Heart left ventricle (tissue), 13 donors: ENCODE results near the gene SNX3.

Source experiments
- POLR2A ChIP-seq, 2 donors: fragments of 450-650 bp; IDR thresholded peaks; one replicate each; pipeline ENCODE4 v1.6.1; 2017; ENCODE audit warnings: antibody characterized with exemption in 2 of 2, mild to moderate bottlenecking in 2 of 2, moderate library complexity in 2 of 2
- TF ChIP-seq, protein P1 (sequence below), 12 donors: fragments of 200-600 bp; sonication (generic) in 4 of 12; IDR thresholded peaks; one replicate each; pipeline versions ENCODE4 v1.5.0 to v1.8.0; 2018 to 2022; ENCODE audit warnings: antibody characterized with exemption in 12 of 12, mild to moderate bottlenecking in 5 of 12
- donor health status: ischemic (EF 13 %, LVEDD 7.1; RV severe dilation, severe dysfunction).
- donor health status: DM: no; HTN: yes; CAD: no.
- donor health status: DM: no; HTN: no; CAD: no.
- donor health status: ischemic (EF 25% LVEDD 6.9; RV normal size, moderate dysfunction).
- donor health status: ischemic (EF 25% LVEDD 5.7; RV mildly dilated, moderate dysfunction).
- donor health status: ischemic (EF 35%, LVEDD 5.7; RV mildly dilated, moderate dysfunction).
- donor health status: nonischemic (EF 11% LVEDD 7.7; RV severe dilation, severe dysfunction).
- donor health status: DM: yes; HTN: yes; CAD: no.
- donor health status: PGD.
- donor health status: ischemic (EF 29% LVEDD 5.4; RV normal size, mild dysfunction).
- donor health status: nonischemic (EF 23%, LVEDD 6.1; RV moderate dilation, normal function).

DNA sequence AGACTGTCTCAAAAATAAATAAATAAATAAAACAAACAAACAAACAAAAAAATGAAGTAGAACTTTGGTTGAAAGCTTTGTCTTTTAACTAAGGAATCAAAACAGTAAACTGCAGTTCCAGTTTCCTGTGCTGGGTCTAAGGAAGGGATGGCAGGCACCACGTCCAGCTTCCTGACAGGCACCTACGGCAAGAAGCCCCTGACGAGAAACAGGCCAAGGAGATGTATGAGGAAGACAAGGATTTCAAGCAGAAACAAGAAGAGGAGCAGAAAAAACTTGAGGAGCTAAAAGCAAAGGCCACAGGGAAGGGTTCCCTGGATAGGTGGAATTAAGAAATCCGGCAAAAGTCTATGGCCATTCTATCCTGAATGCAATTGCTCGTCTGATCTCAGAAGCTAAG is 8.8 kb downstream of the SNX3 start:
- TF ChIP-seq, protein P1, sequence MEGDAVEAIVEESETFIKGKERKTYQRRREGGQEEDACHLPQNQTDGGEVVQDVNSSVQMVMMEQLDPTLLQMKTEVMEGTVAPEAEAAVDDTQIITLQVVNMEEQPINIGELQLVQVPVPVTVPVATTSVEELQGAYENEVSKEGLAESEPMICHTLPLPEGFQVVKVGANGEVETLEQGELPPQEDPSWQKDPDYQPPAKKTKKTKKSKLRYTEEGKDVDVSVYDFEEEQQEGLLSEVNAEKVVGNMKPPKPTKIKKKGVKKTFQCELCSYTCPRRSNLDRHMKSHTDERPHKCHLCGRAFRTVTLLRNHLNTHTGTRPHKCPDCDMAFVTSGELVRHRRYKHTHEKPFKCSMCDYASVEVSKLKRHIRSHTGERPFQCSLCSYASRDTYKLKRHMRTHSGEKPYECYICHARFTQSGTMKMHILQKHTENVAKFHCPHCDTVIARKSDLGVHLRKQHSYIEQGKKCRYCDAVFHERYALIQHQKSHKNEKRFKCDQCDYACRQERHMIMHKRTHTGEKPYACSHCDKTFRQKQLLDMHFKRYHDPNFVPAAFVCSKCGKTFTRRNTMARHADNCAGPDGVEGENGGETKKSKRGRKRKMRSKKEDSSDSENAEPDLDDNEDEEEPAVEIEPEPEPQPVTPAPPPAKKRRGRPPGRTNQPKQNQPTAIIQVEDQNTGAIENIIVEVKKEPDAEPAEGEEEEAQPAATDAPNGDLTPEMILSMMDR (IDR thresholded peaks at IDR 0.05) = no peak
- no peak for TF ChIP-seq POLR2A (IDR thresholded peaks at IDR 0.05)
